VCaP (cell line): ENCODE results near the gene PERM1.
"Not testable (repeated sequence)": the region's sequence is repeated elsewhere in the genome, so short reads cannot be mapped to it uniquely, and the experiment has no call there.

ENCODE experiments used
- H3K27ac ChIP-seq: fragments of 450-650 bp; 2 replicates; pipeline ENCODE4 v1.5.1; 2017
- TF ChIP-seq, protein P1 (sequence below): fragments of 450-650 bp; conservative IDR thresholded peaks from 2 replicates; pipeline ENCODE4 v1.5.1; 2017; ENCODE audit warnings: mild to moderate bottlenecking, moderate library complexity

PERM1 gene

GRCh38 chr1:996851-997712 is 15.2 kb upstream of the PERM1 start:
- no peak overlapping the region for H3K27ac ChIP-seq
- TF ChIP-seq, protein P1, sequence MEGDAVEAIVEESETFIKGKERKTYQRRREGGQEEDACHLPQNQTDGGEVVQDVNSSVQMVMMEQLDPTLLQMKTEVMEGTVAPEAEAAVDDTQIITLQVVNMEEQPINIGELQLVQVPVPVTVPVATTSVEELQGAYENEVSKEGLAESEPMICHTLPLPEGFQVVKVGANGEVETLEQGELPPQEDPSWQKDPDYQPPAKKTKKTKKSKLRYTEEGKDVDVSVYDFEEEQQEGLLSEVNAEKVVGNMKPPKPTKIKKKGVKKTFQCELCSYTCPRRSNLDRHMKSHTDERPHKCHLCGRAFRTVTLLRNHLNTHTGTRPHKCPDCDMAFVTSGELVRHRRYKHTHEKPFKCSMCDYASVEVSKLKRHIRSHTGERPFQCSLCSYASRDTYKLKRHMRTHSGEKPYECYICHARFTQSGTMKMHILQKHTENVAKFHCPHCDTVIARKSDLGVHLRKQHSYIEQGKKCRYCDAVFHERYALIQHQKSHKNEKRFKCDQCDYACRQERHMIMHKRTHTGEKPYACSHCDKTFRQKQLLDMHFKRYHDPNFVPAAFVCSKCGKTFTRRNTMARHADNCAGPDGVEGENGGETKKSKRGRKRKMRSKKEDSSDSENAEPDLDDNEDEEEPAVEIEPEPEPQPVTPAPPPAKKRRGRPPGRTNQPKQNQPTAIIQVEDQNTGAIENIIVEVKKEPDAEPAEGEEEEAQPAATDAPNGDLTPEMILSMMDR, result no peak

DNA sequence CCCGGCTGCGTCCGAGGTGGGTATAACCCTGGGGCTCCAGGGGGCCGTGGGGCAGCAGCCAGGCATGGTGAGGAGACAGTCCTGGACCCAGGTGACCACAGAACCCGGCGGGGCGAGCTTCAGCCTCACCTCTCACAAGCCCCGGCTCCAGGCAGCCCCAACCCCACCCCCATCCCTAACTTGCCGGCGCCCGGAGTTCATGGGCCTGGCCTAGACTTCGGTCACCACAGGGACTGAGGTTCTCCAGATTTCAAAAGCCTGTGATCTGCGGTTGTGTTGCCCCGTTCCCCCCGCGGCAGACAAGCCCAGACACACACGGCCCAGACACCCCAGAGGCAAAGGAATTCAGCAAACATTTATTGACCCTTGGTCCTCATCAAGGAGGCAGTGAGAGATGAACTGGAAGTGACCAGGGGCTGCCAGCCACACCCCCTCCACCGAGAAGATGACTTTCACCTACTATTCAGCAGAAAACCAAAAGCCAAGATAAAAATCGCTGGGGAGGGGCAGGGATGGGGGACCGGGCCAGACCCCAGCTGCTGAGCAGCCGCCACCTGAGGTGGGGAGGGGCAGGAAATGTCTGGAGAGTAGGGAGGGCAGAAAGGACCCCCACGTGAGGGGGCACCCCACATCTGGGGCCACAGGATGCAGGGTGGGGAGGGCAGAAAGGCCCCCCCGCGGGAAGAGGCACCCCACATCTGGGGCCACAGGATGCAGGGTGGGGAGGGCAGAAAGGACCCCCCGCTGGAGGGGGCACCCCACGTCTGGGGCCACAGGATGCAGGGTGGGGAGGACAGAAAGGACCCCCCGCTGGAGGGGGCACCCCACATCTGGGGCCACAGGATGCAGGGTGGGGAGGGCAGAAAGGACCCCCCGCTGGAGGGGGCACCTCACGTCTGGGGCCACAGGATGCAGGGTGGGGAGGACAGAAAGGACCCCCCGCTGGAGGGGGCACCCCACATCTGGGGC is 14.1 kb upstream of the PERM1 start:
- TF ChIP-seq, protein P1, result no peak

GRCh38 chr1:994546-994945 is 12.7 kb upstream of the PERM1 start:
- H3K27ac ChIP-seq, result not testable (repeated sequence)

More for the DNA sequence above, 14.1 kb upstream of the PERM1 start:
- no peak overlapping the region for H3K27ac ChIP-seq

GRCh38 chr1:993379-993995 is 11.6 kb upstream of the PERM1 start:
- TF ChIP-seq, protein P1, result no peak
- H3K27ac ChIP-seq, result no peak overlapping the region

DNA sequence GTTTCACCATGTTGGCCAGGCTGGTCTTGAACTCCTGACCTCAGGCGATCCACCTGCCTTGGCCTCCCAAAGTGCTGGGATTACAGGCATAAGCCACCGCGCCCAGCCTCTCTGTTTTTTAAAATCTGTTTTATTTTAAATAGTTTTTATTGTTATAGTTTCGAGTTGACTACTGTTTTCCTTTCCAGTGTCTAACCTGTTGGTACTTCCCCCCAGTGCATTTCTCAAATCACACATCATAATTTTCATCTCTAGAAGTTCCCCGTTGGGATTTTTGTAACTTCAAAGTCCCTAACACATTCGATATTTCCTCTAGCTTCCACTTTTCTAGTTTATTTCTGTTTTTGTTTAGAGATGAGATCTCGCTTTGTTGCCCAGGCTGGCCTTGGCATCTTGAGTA is 10.5 kb upstream of the PERM1 start:
- no peak overlapping the region for H3K27ac ChIP-seq
- TF ChIP-seq, protein P1, result no peak

DNA sequence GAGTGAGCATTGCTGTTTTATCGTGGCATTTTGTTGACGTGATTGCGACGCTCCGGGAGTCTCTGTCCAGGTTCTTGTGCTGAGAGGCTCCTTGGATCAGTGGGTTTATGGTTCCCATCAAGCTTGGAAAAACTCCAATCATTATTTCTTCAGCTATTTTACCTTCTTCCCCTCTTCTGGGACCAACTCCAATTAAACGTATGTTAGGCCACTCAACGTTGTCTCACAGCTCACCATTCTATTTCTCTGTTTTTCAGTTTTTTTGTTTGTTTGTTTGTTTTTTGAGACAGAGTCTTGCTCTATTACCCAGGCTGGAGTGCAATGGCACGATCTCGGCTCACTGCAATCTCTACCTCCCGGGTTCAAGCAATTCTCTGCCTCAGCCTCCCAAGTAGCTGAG is 10.0 kb upstream of the PERM1 start:
- no peak overlapping the region for H3K27ac ChIP-seq
- TF ChIP-seq, protein P1, result no peak

DNA sequence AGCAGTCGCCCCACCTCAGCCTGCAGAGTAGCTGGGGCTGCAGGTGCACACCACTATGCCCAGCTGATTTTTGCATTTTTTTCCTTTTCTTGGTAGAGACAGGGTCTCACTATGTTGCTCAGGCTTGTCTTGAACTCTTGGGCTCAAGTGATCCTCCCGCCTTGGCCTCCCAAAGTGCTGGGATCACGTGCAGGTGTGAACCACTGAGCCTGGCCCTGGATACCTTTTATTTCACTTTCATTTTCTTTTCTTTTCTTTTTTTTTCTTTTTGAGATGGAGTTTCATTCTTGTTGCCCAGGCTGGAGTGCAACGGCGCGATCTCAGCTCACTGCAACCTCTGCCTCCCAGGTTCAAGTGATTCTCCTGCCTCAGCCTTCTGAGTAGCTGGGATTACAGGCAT is 9.4 kb upstream of the PERM1 start:
- H3K27ac ChIP-seq, result not testable (repeated sequence)

- not testable (repeated sequence) for H3K27ac ChIP-seq
Measured at GRCh38 chr1:988061-988460, 6.2 kb upstream of the PERM1 start.
